Measurements from ENCODE around the gene RABGAP1. TPM values are rescaled to one million over a fixed set of nuclear protein-coding genes. Genes with fewer than 3 reads are reported as not detected.

Gene RABGAP1
- total RNA-seq, 1 donor from 2014 or later: 62.0 TPM

DNA sequence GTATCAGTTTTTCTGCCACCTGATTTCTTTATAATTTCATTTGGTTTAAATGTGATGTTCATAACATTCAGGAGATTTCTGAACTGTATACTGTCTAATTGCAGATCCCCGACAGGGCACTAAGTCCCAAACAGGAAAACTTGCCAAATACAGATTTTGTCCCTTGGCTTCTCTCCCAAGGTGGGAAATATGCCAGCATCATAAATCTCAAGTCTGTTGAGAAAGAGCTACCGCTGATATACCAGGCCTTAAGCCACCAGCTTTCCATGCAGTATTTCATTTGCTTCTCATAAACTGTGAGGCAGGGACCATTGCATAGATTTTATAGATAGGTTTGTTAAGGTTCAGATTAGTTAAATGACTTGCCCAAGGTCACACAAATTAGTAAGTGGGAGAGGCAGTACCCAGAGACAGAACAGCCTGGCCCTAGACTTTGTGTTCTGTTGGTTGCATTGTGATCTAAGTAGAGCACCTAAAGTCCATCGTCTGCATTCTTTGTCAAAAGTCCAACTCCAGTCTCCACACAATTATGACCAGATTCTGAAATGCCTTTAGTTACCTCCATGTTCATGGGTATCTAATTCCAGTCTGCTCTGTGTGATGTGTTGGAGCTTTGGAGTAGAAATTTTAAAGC is 108.9 kb downstream of the RABGAP1 start:
- H3K9me3 ChIP-seq: no peaks in the 10 kb centered on the region
- no peak overlapping the region for H3K4me3 ChIP-seq
- no peak overlapping the region for H3K27ac ChIP-seq
- TF ChIP-seq, protein P1, sequence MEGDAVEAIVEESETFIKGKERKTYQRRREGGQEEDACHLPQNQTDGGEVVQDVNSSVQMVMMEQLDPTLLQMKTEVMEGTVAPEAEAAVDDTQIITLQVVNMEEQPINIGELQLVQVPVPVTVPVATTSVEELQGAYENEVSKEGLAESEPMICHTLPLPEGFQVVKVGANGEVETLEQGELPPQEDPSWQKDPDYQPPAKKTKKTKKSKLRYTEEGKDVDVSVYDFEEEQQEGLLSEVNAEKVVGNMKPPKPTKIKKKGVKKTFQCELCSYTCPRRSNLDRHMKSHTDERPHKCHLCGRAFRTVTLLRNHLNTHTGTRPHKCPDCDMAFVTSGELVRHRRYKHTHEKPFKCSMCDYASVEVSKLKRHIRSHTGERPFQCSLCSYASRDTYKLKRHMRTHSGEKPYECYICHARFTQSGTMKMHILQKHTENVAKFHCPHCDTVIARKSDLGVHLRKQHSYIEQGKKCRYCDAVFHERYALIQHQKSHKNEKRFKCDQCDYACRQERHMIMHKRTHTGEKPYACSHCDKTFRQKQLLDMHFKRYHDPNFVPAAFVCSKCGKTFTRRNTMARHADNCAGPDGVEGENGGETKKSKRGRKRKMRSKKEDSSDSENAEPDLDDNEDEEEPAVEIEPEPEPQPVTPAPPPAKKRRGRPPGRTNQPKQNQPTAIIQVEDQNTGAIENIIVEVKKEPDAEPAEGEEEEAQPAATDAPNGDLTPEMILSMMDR (IDR thresholded peaks at IDR 0.05): no peak
- H3K4me1 ChIP-seq: peaks cover 32% of the 10 kb centered on the region
- H3K36me3 ChIP-seq: no peaks in the 10 kb centered on the region
- ATAC-seq (peak; percentile 35 to 62), DNase-seq (no peak)
- no peaks in the 10 kb centered on the region for H3K27me3 ChIP-seq (ENCODE audit: low read depth)
- intact Hi-C loops (cut with DNase I): no loop called here

DNA sequence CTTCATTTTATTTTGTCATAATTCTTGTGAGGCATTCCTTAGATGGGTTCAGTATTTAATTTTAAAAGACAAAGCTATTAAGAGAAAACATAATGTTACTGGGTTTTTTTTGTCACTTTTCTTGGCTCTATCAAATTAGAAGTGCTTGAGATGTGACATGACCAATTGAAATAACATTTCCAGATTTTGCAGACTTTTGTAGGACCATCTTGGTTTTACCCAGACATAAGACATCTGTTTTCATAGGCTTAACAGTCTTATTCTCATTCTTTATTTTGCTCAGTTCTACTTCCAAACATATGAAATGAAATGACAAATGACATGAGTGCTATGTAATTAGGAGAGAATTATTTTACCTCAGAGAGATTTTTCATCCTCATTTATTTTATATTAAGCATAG is 112.2 kb downstream of the RABGAP1 start:
- no peaks in the 10 kb centered on the region for H3K27me3 ChIP-seq (ENCODE audit: low read depth)
- no peak overlapping the region for H3K4me3 ChIP-seq
- H3K27ac ChIP-seq: no peak overlapping the region
- peaks cover 20% of the 10 kb centered on the region for H3K4me1 ChIP-seq
- DNase-seq (no peak), ATAC-seq (no peak)
- H3K36me3 ChIP-seq: peaks cover 9% of the 10 kb centered on the region
- H3K9me3 ChIP-seq: no peaks in the 10 kb centered on the region
- TF ChIP-seq, protein P1 (IDR thresholded peaks at IDR 0.05): no peak
- intact Hi-C loops (cut with DNase I): no loop called here

DNA sequence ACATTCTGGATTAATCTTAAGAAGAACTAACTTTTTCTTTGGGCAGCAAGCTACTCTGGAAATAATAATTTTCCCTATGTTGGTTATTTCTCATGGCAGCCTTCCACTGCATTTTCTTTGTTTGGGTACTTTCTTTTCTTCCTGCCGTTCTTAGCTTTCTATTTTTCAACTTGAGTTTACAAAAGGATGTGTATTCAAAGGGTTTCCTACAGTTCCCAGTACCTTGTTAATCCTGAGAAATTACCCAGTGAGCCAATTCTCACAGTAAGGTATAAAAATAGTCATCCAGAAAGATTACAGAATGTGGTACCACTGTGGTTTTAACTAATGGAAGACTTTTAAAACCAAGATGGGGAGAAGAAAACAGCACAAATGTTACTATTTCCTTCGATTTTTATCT is 112.9 kb downstream of the RABGAP1 start:
- DNase-seq (no peak), ATAC-seq (no peak)
- TF ChIP-seq, protein P1 (IDR thresholded peaks at IDR 0.05): no peak
- intact Hi-C loops (cut with DNase I): no loop called here
- peaks cover 18% of the 10 kb centered on the region for H3K4me1 ChIP-seq
- no peak overlapping the region for H3K4me3 ChIP-seq
- H3K27ac ChIP-seq: no peak overlapping the region
- peaks cover 9% of the 10 kb centered on the region for H3K36me3 ChIP-seq
- no peaks in the 10 kb centered on the region for H3K27me3 ChIP-seq (ENCODE audit: low read depth)
- no peaks in the 10 kb centered on the region for H3K9me3 ChIP-seq

GRCh38 chr9:123058834-123059233 is 118.0 kb downstream of the RABGAP1 start:
- DNase-seq (no peak), ATAC-seq (peak; percentile 98)
- Histone ChIP-seq H3K36me3 (peaks cover 13% of the 10 kb centered on the region), H3K4me3 (no peak overlapping the region), H3K4me1 (peaks cover 6% of the 10 kb centered on the region), H3K27me3 (ENCODE audit: low read depth) (no peaks in the 10 kb centered on the region), H3K27ac (peak overlapping the region; percentile 59), H3K9me3 (no peaks in the 10 kb centered on the region)
- intact Hi-C loops (cut with DNase I): no loop called here
- TF ChIP-seq, protein P1 (IDR thresholded peaks at IDR 0.05): no peak

DNA sequence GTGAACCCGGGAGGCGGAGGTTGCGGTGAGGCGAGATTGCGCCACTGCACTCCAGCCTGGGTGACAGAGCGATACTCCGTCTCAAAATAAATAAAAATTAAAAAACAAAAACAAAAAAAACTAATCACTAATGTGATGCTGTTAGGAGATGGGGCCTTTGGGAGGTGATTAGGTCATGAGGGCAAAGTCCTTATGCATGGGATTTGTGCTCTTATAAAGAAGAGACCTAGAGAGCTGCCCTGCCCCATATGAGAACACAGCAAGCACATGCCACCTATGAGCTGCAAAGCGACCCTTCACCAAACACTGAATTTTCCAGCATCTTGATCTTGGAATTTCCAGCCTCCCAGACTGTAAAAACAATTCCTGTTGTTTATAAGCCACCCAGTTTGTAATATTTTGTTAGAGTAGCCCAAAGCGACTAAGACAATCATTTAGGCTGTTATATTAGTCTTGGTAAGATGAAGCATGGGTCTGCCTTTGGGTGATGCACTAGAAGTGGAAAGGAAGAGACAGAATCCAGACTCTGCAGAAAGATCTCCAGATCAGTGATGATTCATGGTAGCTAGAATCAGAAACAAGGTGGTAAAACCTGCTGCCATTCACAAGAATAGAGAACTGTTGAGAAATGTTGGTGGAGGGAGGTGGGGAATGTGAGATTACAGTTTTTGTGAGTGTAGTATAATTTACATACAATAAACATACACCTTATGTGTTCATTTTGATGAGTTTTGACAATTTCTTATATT is 118.8 kb downstream of the RABGAP1 start:
- no peak for DNase-seq
- intact Hi-C loops (cut with DNase I): no loop called here
- ATAC-seq: no peak
- TF ChIP-seq, protein P1 (IDR thresholded peaks at IDR 0.05): no peak
- Histone ChIP-seq H3K27ac (peak overlapping the region; percentile 59), H3K4me1 (peaks cover 6% of the 10 kb centered on the region), H3K36me3 (peaks cover 13% of the 10 kb centered on the region), H3K4me3 (no peak overlapping the region), H3K9me3 (no peaks in the 10 kb centered on the region), H3K27me3 (ENCODE audit: low read depth) (no peaks in the 10 kb centered on the region)
